ENCODE results near the gene CCDC192. TPM values are rescaled to one million over a fixed set of nuclear protein-coding genes. Genes with fewer than 3 reads are reported as not detected.

Gene CCDC192
- polyA plus RNA-seq, 2 of the 4 experiments (the other 2 are of a cell fraction): not detected

GRCh38 chr5:127957183-127957582, 254.0 kb downstream of the CCDC192 start:
- ChIA-PET POLR2A (no interaction called here), CTCF (interaction anchor here (0.6 to 3.1 kb wide), 3 partner anchors 22 to 90 kb away, joined by 3 to 12 read pairs (median 7); no protein-coding TSS in a partner anchor)
- Histone ChIP-seq H3K9me3 (peaks cover 3% of the 10 kb centered on the region; the same call in 1 of the 3 replicates), H3K4me2 (peak overlapping the region; percentile 76), H3K4me1 (peaks cover 48% of the 10 kb centered on the region), H3K27ac (peak overlapping the region; percentile 76 to 80), H3K4me3 (no peak overlapping the region)
- TF ChIP-seq BCL3 (IDR thresholded peaks at IDR 0.05) (no peak), RAD21 (conservative IDR thresholded peaks at IDR 0.05 in 1 of 2, IDR thresholded peaks at IDR 0.05 in 1 of 2) (peak in 1 of 2 experiments; percentile 28; a peak in 1 of 5 replicates), FOSL2 (IDR thresholded peaks at IDR 0.05) (peak; percentile 24; the same call in 1 of the 2 replicates), FOSL2 (CRISPR knock-in tag; IDR thresholded peaks at IDR 0.05) (peak; percentile 77), SMC3 (IDR thresholded peaks at IDR 0.05) (peak; percentile 22; the same call in 1 of the 3 replicates)
- FAIRE-seq (no peak), ATAC-seq (peak; percentile 78 to 79), DNase-seq (ENCODE audit: low read depth in 1 of 2, low spot score in 1 of 2) (peak; percentile 47 to 80)
- 14% methylated on average over 2 of the region's 2 CpGs for WGBS (ENCODE audit: missing lambda C conversion rate)

- DNase-seq (ENCODE audit: low read depth in 1 of 2, low spot score in 1 of 2) (peak in 1 of 2 experiments; percentile 45), ATAC-seq (peak in 1 of 2 experiments; percentile 34; a peak in 3 of 6 replicates), FAIRE-seq (no peak)
- ChIA-PET CTCF (interaction anchor here (1.0 to 3.1 kb wide), 3 partner anchors 22 to 244 kb away, joined by 3 to 12 read pairs (median 7); no protein-coding TSS in a partner anchor), POLR2A (interaction anchor here (1.6 kb wide), 1 partner anchor 23 kb away, joined by 5 read pairs; no protein-coding TSS in a partner anchor)
- H3K4me1 ChIP-seq: peaks cover 48% of the 10 kb centered on the region
- H3K9me3 ChIP-seq: peaks cover 3% of the 10 kb centered on the region; the same call in 1 of the 3 replicates
- TF ChIP-seq USF2 (IDR thresholded peaks at IDR 0.05): no peak
- no peak for TF ChIP-seq KDM1A (IDR thresholded peaks at IDR 0.05; ENCODE audit: low read depth)
- no peak for TF ChIP-seq ZNF302 (CRISPR knock-in tag; IDR thresholded peaks at IDR 0.05)
- TF ChIP-seq CBX2 (IDR thresholded peaks at IDR 0.05; ENCODE audit: borderline replicate concordance, low read depth): no peak
- TF ChIP-seq EP300 (IDR thresholded peaks at IDR 0.05): no peak
- no peak for TF ChIP-seq CBX8 (IDR thresholded peaks at IDR 0.05)
- TF ChIP-seq POLR2AphosphoS2 (conservative IDR thresholded peaks at IDR 0.05; ENCODE audit: low read length): no peak
- no peak for TF ChIP-seq ATOH8 (CRISPR knock-in tag; IDR thresholded peaks at IDR 0.05; ENCODE audit: low read depth)
- no peak for TF ChIP-seq ZC3H11A (IDR thresholded peaks at IDR 0.05)
- no peak for TF ChIP-seq HOXB5 (CRISPR knock-in tag; IDR thresholded peaks at IDR 0.05)
- TF ChIP-seq POLR2A (IDR thresholded peaks at IDR 0.05; ENCODE audit: low read length): no peak
- TF ChIP-seq SMC3 (IDR thresholded peaks at IDR 0.05): no peak
- no peak for TF ChIP-seq HDAC2 (IDR thresholded peaks at IDR 0.05)
- no peak for TF ChIP-seq JUN (IDR thresholded peaks at IDR 0.05)
- no peak for TF ChIP-seq FOSB (CRISPR knock-in tag; IDR thresholded peaks at IDR 0.05)
- TF ChIP-seq TP53 (CRISPR knock-in tag; IDR thresholded peaks at IDR 0.05): no peak
- TF ChIP-seq NFE2L2 (conservative IDR thresholded peaks at IDR 0.05; ENCODE audit: low read length): no peak
- TF ChIP-seq TFCP2L1 (CRISPR knock-in tag; IDR thresholded peaks at IDR 0.05): no peak
- peak overlapping the region; percentile 76 for H3K4me2 ChIP-seq
- H3K27ac ChIP-seq: peak overlapping the region; percentile 76 to 80
- no peak overlapping the region for H3K4me3 ChIP-seq
These were observed 254.6 kb downstream of the CCDC192 start for GRCh38 chr5:127957701-127958239.
